HUDEP-2 (cell line): ENCODE results near the gene VDR.
"Not testable (repeated sequence)": the region's sequence is repeated elsewhere in the genome, so short reads cannot be mapped to it uniquely, and the experiment has no call there.

Experiments
- DNase-seq, 76 experiments: peaks; one replicate each; lab custom pipeline; 2025; ENCODE audit not compliant: unreplicated experiment in 76 of 76; lab: John Stamatoyannopoulos, UW

Gene VDR

GRCh38 chr12:47851303-47851952 lies 53.4 kb downstream of the VDR start:
- DNase-seq, result no peak

- peak in 1 of 76 experiments; percentile 8 for DNase-seq
Measured at GRCh38 chr12:47850153-47851084, 54.4 kb downstream of the VDR start.

- no peak for DNase-seq
Measured at GRCh38 chr12:47849261-47849660, 55.5 kb downstream of the VDR start.

- no peak for DNase-seq
Measured at GRCh38 chr12:47848853-47849252, 55.9 kb downstream of the VDR start.

- no peak for DNase-seq
Measured at GRCh38 chr12:47846294-47846996, 58.3 kb downstream of the VDR start.

- DNase-seq, result no peak
Measured at GRCh38 chr12:47845081-47845480, 59.7 kb downstream of the VDR start.

GRCh38 chr12:47844264-47845019 lies 60.4 kb downstream of the VDR start:
- peak in 74 of 76 experiments; percentile 15 to 88 (median 73) for DNase-seq

DNA sequence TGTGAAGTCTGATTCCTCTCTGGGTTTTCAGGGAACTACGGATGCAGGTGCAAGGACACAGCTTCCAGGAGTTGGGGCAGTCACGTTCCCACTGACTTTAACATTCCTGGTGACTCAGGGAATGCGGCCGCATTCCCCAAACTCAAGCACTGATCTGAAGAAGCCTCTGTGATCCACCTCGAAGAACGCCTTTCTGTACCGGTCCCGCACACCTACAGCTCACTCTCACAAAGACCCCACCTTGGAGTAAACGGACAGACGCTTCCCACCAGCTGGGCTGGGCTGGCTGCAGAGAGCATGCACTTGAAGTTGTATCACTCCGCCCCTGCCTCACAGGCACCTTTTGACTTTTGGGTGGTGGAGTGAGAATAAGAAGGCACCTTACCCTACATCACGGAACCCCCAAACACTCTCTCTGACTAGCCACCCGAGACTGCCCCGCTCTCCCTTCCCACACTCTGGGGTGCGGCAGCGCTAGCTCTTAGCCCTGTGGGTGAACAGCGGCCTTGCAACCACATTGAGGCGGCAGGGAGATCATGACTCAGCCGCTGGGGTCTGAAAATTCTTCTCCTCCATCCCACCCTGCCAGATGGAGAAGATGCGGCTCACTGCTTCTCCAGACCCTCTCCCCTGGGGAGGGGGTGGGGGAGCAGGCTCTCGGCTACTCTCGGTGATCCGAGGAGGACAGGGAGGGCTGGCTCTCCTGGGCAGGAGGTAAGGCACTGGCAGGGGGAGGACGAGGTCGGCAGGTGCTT lies 61.4 kb downstream of the VDR start:
- no peak for DNase-seq

GRCh38 chr12:47842543-47842942 lies 62.3 kb downstream of the VDR start:
- DNase-seq, result not testable (repeated sequence)

GRCh38 chr12:47841910-47842309 lies 62.9 kb downstream of the VDR start:
- DNase-seq, result no peak

GRCh38 chr12:47841501-47841900 lies 63.3 kb downstream of the VDR start:
- DNase-seq, result no peak

GRCh38 chr12:47840571-47840970 lies 64.2 kb downstream of the VDR start:
- no peak for DNase-seq

DNA sequence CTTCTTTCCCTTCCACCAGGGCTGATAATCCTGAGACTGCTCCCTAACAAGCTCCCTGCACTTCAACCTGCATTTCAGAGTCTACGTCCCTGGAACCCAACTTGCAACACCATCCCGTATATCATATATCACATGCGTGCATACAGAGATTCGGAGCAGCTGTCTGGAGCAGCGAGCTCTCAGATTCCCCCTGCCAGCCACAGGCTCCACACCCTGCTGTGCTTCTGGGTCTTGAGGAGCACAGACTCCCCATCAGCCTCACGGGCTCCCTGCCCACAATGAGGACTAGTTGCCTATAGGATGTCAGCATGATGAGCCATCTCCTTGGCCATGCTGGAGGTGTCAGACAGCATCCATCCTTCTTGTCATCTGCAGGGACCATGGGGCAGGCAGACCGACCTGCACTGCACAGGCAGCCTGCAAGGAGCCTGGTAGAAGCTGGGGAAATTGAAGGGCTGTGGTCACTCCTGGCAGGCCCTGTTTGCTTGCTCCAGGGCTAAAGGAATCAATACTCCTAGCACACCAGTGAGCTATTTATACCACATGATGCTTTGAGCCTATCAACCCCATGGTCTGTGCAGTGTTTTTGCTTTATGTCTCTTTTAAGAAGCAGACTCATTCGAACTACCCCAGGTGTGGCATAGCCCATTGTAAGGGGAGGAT lies 65.4 kb downstream of the VDR start:
- no peak for DNase-seq

- peak in 28 of 76 experiments; percentile 7 to 54 (median 24) for DNase-seq
Measured at GRCh38 chr12:47838286-47838931, 66.4 kb downstream of the VDR start.

DNA sequence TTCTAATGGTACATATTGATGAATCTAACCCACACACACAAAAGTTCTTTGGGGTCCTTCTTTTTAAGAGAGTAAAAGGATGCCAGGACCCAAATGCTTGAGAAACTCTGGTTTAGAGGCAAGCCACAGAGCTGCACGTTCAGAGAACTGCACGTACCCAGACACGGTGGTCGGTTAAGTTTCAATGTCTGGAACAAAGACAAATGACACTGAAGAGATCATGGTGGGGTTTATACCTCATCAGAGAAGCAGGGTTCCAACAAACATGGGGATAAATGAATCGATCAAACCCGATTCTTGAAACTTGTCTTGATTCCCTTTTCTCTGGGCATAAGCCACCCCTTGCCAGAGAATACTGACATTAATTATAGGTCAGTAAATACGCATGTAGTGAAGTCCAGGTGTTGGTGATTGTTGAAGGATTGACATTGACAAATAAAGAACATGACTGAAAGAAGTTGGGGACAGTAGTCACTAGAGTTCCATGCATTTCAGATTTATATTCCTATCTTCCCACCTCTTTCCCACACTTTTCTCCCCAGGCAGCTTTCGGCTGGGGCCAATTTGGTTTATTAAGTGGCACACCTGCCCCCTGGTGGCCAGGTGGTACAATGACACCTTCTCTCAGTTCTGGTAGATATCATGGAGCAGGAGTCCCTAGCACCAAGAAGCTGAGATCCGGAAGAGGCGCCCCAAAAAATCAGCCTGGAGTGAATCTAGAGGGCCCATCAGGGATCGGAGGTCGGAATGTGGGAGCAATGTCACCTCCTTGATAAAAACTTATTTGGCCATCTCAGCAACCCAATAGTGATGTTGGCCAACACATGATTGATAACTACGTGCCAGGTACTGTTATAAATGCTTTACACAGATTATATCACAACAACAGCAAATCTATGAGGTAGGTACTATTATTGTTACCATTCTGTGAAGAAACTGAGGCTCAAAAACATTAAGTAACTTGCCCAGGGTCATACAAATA lies 67.3 kb downstream of the VDR start:
- peak in 49 of 76 experiments; percentile 7 to 71 (median 38) for DNase-seq

GRCh38 chr12:47835831-47836155 lies 69.0 kb downstream of the VDR start:
- no peak for DNase-seq

DNA sequence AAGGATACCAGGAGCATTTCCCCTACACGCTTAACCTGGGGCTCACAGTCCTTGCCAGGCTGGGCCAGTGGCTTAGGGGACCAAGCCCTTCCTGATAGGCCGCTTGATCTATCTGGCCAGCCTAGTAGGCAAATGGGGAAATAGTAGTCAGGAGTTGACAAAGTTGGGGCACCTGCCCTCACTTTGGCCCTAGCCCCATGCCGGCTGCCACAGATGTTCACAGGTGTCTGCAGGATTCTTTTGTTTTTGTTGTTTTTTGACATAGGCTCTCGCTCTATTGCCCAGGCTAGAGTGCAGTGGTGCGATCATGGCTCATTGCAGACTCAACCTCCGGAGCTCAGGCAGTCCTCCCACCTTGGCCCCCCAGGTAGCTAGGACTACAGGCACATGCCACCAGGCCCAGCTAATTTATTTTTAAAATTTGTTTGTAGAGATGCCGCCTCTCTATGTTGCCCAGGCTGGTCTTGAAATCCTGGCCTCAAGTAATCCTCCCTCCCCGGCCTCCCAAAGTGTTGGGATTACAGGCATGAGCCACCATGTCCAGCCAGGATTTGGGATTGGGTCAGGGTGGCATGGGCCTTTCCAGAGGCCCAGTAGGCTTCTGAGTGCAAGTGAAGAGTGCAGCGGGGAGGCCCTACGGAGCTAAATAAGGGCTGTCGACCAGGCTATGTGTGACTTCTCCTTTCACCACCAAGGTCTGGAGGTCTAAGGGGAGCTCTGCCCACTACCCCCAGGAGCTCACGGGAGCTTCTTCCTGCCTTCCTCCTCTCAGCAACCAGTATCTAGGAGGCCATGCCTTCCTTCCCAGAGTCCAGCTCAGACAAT lies 69.6 kb downstream of the VDR start:
- peak in 3 of 76 experiments; percentile 44 to 60 (median 49) for DNase-seq
